ENCODE results near the gene GALNT15.

GRCh38 chr3:16245609-16246008, 71.1 kb downstream of the GALNT15 start:
- TF ChIP-seq, protein P1, sequence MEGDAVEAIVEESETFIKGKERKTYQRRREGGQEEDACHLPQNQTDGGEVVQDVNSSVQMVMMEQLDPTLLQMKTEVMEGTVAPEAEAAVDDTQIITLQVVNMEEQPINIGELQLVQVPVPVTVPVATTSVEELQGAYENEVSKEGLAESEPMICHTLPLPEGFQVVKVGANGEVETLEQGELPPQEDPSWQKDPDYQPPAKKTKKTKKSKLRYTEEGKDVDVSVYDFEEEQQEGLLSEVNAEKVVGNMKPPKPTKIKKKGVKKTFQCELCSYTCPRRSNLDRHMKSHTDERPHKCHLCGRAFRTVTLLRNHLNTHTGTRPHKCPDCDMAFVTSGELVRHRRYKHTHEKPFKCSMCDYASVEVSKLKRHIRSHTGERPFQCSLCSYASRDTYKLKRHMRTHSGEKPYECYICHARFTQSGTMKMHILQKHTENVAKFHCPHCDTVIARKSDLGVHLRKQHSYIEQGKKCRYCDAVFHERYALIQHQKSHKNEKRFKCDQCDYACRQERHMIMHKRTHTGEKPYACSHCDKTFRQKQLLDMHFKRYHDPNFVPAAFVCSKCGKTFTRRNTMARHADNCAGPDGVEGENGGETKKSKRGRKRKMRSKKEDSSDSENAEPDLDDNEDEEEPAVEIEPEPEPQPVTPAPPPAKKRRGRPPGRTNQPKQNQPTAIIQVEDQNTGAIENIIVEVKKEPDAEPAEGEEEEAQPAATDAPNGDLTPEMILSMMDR (IDR thresholded peaks at IDR 0.05): no peak
- TF ChIP-seq POLR2A (IDR thresholded peaks at IDR 0.05): no peak
